Loucy (cell line): ENCODE measurements around the gene ZNF692.
A peak's percentile ranks its signal among the peaks of the same experiment; 100 is the strongest.

Source experiments
- H2AFZ ChIP-seq: fragments of 200-600 bp; sonication (generic); 2 replicates; pipeline ENCODE4 v1.6.0; 2016; ENCODE audit warnings: antibody characterized with exemption, mild to moderate bottlenecking, low read length, moderate library complexity
- H3F3A ChIP-seq: fragments of 200-600 bp; 2 replicates; pipeline ENCODE4 v1.6.0; 2016; ENCODE audit warnings: antibody characterized with exemption, low read depth, mild to moderate bottlenecking
- H3K27me3 ChIP-seq: fragments of 200-600 bp; sonication (generic); 2 replicates; pipeline ENCODE4 v1.6.1; 2014; ENCODE audit warnings: low read length, mild to moderate bottlenecking; ENCODE audit not compliant: insufficient read depth, poor library complexity, severe bottlenecking
- H3K36me3 ChIP-seq: fragments of 200-600 bp; sonication (generic); 2 replicates; pipeline ENCODE4 v1.6.1; 2016; ENCODE audit warnings: low read length; ENCODE audit not compliant: insufficient read depth
- H3K4me1 ChIP-seq: fragments of 200-600 bp; sonication (generic); 2 replicates; pipeline ENCODE4 v1.5.1; 2014; ENCODE audit warnings: low read length, mild to moderate bottlenecking; ENCODE audit not compliant: insufficient read depth, poor library complexity, severe bottlenecking
- H3K4me2 ChIP-seq: fragments of 200-600 bp; sonication (generic); 2 replicates; pipeline ENCODE4 v1.6.0; 2014; ENCODE audit warnings: antibody characterized with exemption, low read length, low read depth, mild to moderate bottlenecking; ENCODE audit not compliant: poor library complexity, severe bottlenecking
- H3K4me3 ChIP-seq: fragments of 200-600 bp; sonication (generic); 2 replicates; pipeline ENCODE4 v1.5.1; 2014; ENCODE audit warnings: low read length, mild to moderate bottlenecking, mixed read lengths; ENCODE audit not compliant: poor library complexity, severe bottlenecking
- H3K79me2 ChIP-seq: fragments of 200-600 bp; sonication (generic); 2 replicates; pipeline ENCODE4 v1.6.1; 2014; ENCODE audit warnings: low read length; ENCODE audit not compliant: insufficient read depth
- H3K9ac ChIP-seq: fragments of 200-600 bp; sonication (generic); 2 replicates; pipeline ENCODE4 v1.6.0; 2014; ENCODE audit warnings: mild to moderate bottlenecking, low read depth, low read length, moderate library complexity; ENCODE audit not compliant: poor library complexity, severe bottlenecking
- H3K9me2 ChIP-seq: fragments of 200-600 bp; sonication (generic); replicated peaks from 2 replicates; pipeline ENCODE4 v1.6.1; 2016; ENCODE audit warnings: low read depth, low read length, mixed read lengths
- H3K9me3 ChIP-seq: fragments of 200-600 bp; sonication (generic); 2 replicates; pipeline ENCODE4 v1.6.1; 2014; ENCODE audit warnings: mild to moderate bottlenecking, antibody characterized with exemption, low read length, low read depth; ENCODE audit not compliant: insufficient read depth
- H4K20me1 ChIP-seq: fragments of 200-600 bp; sonication (generic); 2 replicates; pipeline ENCODE4 v1.6.0; 2014; ENCODE audit warnings: antibody characterized with exemption, low read length, mild to moderate bottlenecking; ENCODE audit not compliant: insufficient read depth, poor library complexity, severe bottlenecking
- EZH2phosphoT487 ChIP-seq: fragments of 200-600 bp; IDR thresholded peaks from 2 replicates; pipeline ENCODE4 v1.6.1; 2018; ENCODE audit warnings: antibody characterized with exemption, mild to moderate bottlenecking, moderate library complexity, borderline replicate concordance
- TF ChIP-seq, protein P1 (sequence below): fragments of 200-600 bp; sonication (generic); conservative IDR thresholded peaks from 2 replicates; pipeline ENCODE4 v1.5.1; 2014; ENCODE audit warnings: mild to moderate bottlenecking, antibody characterized with exemption, low read length

Gene ZNF692

DNA sequence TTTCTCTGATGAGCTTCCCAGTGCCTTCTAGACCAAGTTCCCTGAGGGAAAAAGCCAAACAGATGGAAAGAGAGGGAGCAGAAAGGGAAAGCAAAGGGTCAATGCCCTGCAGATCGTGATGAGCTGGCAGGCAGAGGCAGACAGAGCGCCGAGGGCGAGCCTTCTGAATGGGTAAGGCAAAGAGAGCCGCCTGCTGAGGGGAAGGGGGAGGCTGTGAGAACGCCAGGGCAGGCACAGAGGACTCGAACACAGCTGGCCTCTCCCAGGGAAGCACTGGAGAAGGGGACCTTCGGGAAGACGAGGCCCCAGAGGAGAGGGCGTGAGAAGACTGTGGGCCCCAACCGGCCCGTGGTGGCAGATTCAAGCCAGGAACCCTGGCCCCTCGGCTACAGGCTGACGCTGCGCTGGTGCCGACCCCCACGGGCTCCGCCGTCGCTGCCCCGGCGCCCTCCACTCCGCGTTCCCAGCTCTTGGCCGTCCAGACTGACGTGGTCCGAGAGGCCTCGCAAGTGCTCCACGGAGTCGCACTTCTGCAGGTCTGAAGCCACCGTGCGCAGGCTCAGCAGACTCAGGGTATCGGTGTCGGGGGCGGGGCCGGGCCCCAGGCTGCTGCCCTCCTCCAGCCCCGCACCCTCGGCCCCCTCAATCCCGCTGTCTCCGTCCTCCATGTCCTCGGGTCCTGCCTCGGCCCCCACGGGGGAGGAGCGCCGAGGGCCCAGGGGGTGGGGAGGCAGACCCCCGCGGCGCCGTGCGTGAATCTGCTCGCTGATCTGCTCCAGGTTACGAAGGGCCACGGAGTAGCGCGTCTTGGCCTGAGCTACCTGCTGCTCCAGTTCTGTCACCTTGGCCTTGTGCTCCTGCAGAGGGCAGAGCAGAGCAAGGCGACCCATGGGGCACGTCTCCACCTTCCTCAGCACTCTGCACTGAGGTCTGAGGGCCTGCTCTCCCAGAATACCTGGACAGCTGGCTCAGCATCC is 47.1 kb downstream of the ZNF692 start:
- no peaks in the 10 kb centered on the region for H3K9me2 ChIP-seq
- H3K36me3 ChIP-seq = peaks cover 35% of the 10 kb centered on the region; the same call in 1 of the 2 replicates
- TF ChIP-seq, protein P1, sequence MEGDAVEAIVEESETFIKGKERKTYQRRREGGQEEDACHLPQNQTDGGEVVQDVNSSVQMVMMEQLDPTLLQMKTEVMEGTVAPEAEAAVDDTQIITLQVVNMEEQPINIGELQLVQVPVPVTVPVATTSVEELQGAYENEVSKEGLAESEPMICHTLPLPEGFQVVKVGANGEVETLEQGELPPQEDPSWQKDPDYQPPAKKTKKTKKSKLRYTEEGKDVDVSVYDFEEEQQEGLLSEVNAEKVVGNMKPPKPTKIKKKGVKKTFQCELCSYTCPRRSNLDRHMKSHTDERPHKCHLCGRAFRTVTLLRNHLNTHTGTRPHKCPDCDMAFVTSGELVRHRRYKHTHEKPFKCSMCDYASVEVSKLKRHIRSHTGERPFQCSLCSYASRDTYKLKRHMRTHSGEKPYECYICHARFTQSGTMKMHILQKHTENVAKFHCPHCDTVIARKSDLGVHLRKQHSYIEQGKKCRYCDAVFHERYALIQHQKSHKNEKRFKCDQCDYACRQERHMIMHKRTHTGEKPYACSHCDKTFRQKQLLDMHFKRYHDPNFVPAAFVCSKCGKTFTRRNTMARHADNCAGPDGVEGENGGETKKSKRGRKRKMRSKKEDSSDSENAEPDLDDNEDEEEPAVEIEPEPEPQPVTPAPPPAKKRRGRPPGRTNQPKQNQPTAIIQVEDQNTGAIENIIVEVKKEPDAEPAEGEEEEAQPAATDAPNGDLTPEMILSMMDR = 0 out of 2 replicates have a peak, but pooled peaks have one; percentile 24
- no peak for TF ChIP-seq EZH2phosphoT487
- H4K20me1 ChIP-seq = no peaks in the 10 kb centered on the region
- H3K27me3 ChIP-seq = no peaks in the 10 kb centered on the region
- peaks cover 8% of the 10 kb centered on the region for H3K4me1 ChIP-seq
- no peaks in the 10 kb centered on the region for H3F3A ChIP-seq
- no peak overlapping the region for H3K4me2 ChIP-seq
- no peak overlapping the region for H3K9ac ChIP-seq
- no peaks in the 10 kb centered on the region for H3K9me3 ChIP-seq
- H2AFZ ChIP-seq = no peak overlapping the region
- no peak overlapping the region for H3K4me3 ChIP-seq
- H3K79me2 ChIP-seq = no peaks in the 10 kb centered on the region

- Histone ChIP-seq H3K4me1 (no peaks in the 10 kb centered on the region), H3F3A (no peaks in the 10 kb centered on the region), H3K9me3 (no peaks in the 10 kb centered on the region), H3K9me2 (no peaks in the 10 kb centered on the region), H3K27me3 (no peaks in the 10 kb centered on the region), H4K20me1 (no peaks in the 10 kb centered on the region), H3K4me3 (no peak overlapping the region), H3K9ac (no peak overlapping the region), H2AFZ (no peak overlapping the region), H3K4me2 (no peak overlapping the region), H3K79me2 (no peaks in the 10 kb centered on the region), H3K36me3 (peaks cover 27% of the 10 kb centered on the region; the same call in 1 of the 2 replicates)
- no peak for TF ChIP-seq EZH2phosphoT487
- TF ChIP-seq, protein P1 = no peak
These were observed 48.0 kb downstream of the ZNF692 start for GRCh38 chr1:248810727-248811513.

DNA sequence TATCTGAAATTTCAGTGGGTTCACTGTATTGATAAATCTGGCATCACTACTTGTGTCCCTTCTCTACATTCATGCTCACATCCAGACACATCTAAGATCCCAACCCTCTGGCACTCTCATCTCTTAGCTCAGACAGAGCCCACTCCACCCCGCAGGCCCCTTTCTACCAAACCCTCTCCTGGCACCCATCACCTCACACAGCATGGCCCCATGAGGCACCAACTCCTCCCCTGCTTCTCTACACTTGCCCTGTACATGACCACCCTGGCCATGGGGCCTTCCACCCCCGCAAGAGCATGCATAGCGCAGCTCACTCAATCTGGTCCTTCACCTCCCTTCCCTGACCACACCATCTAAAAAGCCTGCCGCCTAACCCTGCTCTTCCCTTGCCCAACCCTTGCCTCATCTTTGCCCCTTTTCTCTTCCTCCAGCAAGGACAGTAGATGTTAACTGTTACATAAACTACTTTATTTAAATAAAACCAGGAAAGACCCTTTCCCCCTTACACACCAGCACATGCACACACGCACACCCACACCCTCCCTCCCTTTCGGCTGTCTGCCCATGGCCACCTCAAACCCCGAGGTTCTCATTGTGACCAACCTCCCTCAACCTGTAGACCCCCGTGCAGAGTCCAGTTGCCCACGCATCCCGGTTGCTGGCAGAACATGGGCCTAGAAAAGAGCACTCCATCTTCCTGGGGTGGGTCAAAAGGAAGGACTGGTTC is 48.7 kb downstream of the ZNF692 start:
- H3K4me2 ChIP-seq = no peak overlapping the region
- no peaks in the 10 kb centered on the region for H3F3A ChIP-seq
- no peaks in the 10 kb centered on the region for H3K9me3 ChIP-seq
- TF ChIP-seq EZH2phosphoT487 = no peak
- TF ChIP-seq, protein P1 = no peak
- H2AFZ ChIP-seq = no peak overlapping the region
- no peak overlapping the region for H3K4me3 ChIP-seq
- H3K27me3 ChIP-seq = no peaks in the 10 kb centered on the region
- no peaks in the 10 kb centered on the region for H3K4me1 ChIP-seq
- no peaks in the 10 kb centered on the region for H3K9me2 ChIP-seq
- H3K9ac ChIP-seq = no peak overlapping the region
- H3K79me2 ChIP-seq = no peaks in the 10 kb centered on the region
- peaks cover 27% of the 10 kb centered on the region; the same call in 1 of the 2 replicates for H3K36me3 ChIP-seq
- H4K20me1 ChIP-seq = no peaks in the 10 kb centered on the region
